Measurements from ENCODE around the gene RPL28.

Gene RPL28

GRCh38 chr19:55353803-55354697 is 31.7 kb upstream of the RPL28 start:
- FAIRE-seq, result no peak

DNA sequence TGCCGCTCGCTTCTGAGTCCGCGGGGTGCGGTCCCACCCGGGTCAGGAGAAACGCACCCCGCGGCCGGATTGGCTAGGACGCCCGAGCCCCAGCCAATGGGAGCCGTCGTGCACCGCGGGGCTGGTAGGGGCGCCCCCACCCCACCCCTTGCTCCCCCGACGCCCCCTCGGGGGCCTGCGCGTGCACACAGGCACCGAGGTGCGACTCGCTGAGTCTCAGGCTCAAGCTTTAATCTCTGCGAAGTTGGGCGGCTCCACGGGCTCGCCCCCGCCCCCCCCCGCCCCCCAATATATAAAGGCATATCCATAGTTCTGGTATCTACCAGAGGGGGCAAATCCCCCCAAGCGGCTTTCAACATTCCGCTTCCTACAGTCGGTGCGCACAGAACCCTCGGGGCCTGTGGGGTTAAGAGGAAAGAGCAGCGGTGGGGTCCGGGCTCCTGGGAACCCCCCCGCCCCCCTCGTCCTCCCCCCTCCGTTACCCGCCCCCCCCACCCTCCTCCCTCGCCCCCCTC is 31.0 kb upstream of the RPL28 start, which contains the start of gene COX6B2:
TSS of gene COX6B2 (minus strand) at position 22 of the 515 bp plus-strand sequence. CDS start 198 bp downstream, outside the sequence.
- FAIRE-seq, result no peak

DNA sequence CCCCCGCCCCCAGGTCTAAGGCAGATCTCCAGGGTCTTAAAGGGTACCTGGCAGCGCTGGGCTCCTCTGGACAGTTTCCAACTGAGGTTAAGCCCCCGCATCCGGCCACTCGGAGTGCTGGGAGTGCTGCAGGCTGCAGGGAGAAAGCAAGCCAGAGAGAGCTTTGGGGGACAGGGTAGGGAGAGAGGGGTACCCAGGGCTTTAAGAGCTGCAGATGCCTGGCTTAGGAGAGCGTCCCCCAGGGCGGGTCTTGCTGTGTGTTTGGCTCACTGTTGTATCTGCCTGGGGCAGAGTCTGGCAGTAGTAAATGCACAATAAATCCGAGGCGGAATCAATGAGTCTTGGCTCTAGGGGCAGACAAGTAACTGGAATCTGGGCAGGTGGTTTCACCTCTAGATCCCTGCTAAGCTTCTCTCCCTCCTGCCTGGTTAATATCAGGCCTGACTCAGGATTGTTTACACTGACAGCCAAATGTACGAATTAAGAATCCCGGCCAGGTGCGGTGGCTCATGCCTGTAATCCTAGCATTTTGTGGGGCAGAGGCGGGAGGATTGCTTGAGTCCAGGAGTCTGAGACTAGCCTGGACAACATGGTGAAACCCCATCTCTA is 30.4 kb upstream of the RPL28 start:
- no peak for FAIRE-seq

DNA sequence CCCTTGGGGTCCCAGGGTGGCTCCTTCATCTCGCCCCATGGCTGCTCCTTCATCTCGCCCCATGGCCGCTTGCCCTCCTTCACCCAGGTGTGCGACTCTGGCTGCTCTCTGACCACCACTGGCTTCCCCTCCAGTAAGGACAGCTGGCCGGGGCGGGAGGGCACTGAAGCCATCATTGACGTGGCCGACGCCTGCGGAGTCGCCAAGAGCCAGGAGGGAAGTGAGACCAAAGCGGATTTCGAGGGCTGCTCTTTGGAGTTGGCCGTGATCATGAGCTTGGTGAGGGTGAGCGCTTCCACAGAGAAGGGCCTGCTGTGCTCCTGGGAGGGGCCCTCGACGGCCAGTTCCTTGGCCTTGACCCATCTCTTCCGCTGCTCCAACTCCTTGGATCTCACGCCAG is 27.2 kb upstream of the RPL28 start:
- no peak for FAIRE-seq

DNA sequence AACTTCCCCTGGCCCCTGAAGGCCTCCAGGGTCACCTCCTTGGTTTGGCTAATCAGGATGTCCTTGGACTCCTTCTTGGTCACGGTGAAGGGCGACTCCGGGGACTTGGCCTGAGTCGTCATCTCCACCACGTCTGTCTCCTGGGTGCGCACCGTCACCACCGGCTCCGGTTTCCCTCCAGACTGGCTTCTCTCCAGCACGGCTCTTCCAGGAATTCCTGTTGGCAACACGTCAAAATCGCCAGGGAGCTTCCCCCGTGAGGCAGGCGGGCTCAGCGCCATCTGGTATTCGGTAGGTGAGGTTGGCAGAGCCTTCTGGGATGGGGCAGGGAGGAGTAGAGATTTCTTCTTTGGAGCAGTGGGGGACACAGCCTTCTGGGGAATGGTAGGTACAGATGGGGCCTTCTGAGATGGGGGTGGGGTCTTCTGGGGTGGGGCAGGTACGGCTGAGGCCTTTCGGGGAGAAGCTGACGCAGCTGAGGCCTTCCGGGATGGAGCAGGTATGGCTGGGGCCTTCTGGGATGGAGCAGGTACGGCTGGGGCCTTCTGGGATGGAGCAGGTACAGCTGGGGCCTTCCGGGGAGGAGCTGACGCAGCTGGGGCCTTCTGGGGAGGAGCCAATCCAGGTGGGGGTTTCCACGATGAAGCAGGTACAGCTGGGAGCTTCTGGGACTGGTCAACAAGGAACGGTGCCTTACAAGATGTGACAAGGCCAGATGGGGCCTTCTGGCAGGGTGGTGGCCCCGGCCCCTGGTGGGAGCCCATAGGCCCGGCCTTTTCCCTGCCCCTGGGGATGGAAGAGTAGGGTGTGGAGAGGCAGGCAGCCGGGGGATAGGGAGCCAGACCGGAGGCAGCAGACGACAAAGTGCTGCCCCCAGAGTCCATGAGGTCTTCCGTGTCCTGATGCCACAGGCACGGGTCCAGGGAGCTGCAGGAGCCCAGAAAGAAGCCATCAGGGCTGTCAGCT is 26.5 kb upstream of the RPL28 start:
- no peak for FAIRE-seq

DNA sequence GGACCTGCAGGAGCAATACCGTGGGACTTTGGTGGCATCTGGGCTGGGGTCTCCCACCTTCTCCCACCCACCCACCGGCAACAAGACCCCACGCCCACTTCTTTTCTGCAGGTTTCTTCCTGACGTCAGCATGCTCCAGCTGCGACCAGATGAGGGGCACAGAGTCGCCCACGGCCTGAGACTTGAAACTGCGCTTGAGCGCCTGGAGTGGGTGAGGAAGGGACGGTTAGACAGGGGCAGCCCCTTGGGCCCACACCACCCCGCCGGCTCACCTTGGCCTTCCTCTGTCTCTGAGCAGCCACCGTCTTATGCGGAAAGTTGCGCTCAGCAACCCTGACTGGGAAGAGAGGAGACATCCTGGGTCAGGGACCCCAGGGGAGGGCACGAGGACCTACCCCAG is 24.8 kb upstream of the RPL28 start:
- no peak for FAIRE-seq

DNA sequence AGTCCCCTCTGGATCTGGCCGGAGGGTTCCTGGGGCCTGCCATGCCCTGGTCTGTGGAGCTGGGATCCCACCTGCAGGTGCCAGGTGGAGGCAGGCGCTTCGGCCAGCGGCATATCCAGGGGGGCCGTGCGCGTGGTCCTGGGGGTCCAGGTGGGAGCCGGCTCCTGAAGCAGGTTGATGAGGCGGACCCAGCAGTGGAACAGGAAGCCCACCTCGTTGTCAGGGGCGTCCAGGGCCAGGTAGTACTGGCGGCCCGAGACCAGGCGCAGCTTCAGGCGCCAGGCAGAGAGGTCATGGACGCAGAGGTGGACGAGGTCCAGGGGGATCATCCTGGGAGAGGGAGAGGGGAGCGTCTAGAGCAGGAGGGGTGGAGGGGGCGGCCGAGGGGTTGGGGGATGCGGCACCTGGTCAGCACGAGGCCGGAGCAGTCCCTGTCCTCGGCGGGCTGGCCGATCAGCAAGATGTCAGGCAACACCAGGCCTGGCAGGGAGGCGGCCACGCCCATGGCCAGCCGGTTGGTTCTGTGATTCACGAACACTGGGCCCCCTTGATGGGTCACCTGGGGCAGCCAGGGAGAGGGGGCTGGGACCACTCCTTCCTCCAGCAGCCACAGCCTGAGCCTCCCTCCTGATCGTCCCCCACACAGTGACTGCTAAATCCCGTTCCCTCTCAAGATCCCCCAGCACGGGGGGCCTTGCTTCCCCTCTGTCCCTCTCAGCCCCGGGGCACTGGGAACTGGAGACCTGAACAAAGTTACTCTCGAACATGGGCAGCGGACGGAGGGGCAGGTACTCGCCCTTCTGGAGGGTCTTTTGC is 23.4 kb upstream of the RPL28 start:
- FAIRE-seq, result no peak

DNA sequence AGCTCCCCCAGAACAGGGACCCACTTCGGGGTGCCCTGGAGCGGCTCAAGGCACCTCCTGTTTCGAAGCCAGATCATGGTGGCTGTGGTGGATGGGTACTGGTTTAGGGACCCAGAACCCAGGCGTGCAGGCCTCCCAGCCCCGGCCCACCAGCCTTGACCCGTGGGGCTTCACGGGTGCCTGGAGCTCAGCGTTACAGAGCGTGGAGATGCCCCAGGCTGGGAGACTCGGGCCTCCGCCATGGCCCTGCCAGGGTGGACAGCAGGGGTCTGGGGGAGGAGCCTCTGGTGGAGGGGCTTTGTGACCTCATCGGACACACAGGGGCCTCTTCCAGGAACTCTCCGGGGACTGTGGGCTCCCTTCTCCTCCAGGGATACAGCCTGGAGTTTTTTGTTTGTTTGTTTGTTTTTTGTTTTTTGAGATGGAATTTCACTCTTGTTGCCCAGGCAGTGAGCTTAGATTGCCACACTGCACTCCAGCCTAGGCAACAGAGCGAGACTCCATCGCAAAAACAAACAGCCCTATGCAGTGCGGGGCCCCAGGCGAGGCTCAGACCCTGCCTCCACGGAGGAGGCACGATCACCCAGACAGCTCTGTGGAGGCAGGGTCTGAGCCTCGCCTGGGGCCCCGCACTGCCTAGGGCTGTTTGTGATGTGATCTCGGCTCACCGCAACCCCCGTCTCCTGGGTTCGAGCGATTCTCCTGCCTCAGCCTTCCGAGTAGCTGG is 22.6 kb upstream of the RPL28 start, which contains the start of gene GARIN5B:
TSS of gene GARIN5B (minus strand) at position 271 of the 727 bp plus-strand sequence. CDS start at position 77, 194 bp downstream.
- no peak for FAIRE-seq

DNA sequence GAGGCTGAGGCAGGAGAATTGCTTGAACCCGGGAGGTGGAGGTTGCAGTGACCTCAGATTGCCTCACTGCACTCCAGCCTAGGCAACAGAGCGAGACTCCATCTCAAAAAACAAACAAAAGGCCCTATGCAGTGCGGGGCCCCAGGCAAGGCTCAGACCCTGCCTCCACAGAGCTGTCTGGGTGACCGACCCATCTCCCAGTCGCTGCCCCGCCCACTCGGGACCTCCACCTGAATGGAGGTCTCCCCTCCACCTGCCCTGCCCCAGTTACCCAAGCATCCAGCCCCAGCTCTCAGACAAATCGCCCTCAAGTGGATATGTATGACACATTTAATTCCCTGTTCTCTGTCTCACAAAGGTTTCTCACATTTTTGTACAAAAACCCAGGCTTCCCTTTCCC is 20.5 kb upstream of the RPL28 start:
- FAIRE-seq, result no peak

- FAIRE-seq, result no peak
These were observed 19.8 kb upstream of the RPL28 start for GRCh38 chr19:55365964-55366363.

DNA sequence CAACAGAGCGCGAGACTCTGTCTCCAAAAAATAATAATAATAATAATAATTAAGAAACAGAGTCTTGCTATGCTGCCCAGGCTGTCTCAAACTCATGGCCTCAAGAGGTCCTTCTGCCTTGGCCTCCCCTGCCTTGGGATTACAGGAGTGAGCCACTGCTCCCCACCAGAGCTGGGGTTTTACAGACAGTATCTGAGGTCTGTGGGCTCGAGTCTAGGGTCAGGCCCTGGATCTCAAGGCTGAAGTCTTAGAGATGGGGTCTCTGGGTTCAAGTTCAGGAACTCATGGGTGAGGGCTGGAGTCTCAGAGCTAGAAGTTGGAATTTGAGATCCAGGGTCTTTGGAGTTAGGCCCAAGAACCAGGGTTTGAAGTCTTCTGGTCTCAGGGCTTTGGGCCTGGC is 18.9 kb upstream of the RPL28 start:
- no peak for FAIRE-seq

DNA sequence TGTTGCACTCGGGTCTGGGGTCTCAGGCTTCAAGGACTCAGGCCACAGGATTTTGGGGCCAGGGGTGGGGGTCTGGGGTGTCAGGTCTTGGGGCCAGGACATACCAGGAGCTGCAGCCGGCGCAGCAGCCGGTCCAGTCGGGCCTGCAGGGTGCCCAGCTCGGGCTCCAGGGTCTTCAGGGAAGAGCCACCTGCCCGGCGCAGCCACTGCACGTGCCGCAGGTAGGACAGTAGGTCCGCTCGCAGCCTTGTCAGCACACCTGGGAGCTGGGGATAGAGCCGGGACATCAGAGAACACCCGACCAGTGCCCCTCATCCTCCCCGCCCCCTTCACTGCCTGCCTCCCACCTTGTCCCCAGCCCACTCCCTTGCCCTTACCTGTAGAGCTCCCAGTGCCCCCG is 17.6 kb upstream of the RPL28 start:
- FAIRE-seq, result no peak

GRCh38 chr19:55368701-55369563 is 16.8 kb upstream of the RPL28 start:
- FAIRE-seq, result no peak

- FAIRE-seq, result no peak
These were observed 16.0 kb upstream of the RPL28 start for GRCh38 chr19:55369653-55370304.

- no peak for FAIRE-seq
These were observed 15.3 kb upstream of the RPL28 start, which contains the start of gene IL11 for GRCh38 chr19:55370305-55370988. Gene IL11, minus strand, starts transcription at chr19:55370463. Its CDS starts 153 bp downstream, at chr19:55370310.

DNA sequence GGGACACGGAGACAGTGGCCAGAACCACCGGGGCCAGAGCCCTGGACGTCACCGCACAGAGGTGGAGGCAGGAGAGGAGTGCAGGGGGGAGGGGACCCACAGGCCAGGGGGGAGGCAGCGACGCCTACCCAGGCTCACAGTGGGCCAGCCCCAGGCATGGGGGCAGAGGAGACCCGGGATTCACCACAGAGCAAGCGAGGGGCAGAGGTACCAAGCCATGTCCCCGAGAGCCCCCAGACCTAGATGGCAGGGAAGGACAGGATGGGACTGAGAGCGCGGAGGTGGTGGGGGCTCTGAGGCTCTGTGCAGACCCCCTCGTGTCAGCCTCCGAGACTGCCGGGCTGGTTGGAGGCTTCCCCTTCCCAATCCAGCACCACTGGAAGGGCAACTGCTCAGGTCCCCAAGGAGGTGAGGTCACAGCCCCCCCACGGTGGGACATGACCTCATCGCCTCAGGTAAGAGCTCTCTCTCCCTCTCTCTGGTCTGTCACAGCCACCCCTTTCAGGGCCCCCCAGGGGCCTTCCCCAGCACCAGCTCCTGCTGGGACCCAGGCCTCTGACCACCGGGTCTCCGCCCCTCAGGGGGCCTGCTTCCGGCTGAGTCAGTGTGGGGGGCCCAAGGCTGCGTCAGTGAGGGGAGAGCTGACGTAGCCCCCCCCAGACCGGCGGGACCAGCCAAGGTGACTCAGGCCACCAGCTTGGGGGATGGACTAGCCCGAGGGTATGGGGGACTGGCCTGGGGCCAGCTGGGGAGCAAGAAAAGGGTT is 13.2 kb upstream of the RPL28 start:
- FAIRE-seq, result no peak

GRCh38 chr19:55373306-55373992 is 12.3 kb upstream of the RPL28 start:
- no peak for FAIRE-seq

Data from islet of Langerhans (tissue), 1 donor.